Gastrocnemius medialis (tissue), 4 donors: Measurements from ENCODE around the gene OR11H12. TPM values are rescaled to one million over a fixed set of nuclear protein-coding genes. Genes with fewer than 3 reads are reported as not detected.
"Not testable (repeated sequence)": the region's sequence is repeated elsewhere in the genome, so short reads cannot be mapped to it uniquely, and the experiment has no call there.

ENCODE experiments used
- ATAC-seq, 2 donors: fragments of 150-250 bp; one replicate each; pipeline ENCODE4 v1.9.1; 2016
- DNase-seq, 2 donors: peaks; one replicate each; pipeline ENCODE4 v3.0.0-alpha.2; 2019
- H3K27ac ChIP-seq, 4 donors: fragments of 200-600 bp; sonication (generic); 1 replicate in 1 of 4; 2 replicates in 3 of 4; pipeline ENCODE4 v1.5.1; 2016 to 2018; ENCODE audit warnings: mild to moderate bottlenecking in 2 of 4, moderate library complexity in 1 of 4
- H3K27me3 ChIP-seq, 3 donors: fragments of 200-600 bp; sonication (generic) in 2 of 3; 1 replicate in 1 of 3; 2 replicates in 2 of 3; pipeline versions ENCODE4 v1.5.1 to v1.6.0; 2016 to 2019; ENCODE audit warnings: mild to moderate bottlenecking in 1 of 3, moderate library complexity in 1 of 3
- H3K36me3 ChIP-seq, 2 donors: fragments of 200-600 bp; sonication (generic) in 1 of 2; one replicate each; pipeline ENCODE4 v1.5.1; 2017 to 2018
- H3K4me1 ChIP-seq, 2 donors: fragments of 200-600 bp; sonication (generic) in 1 of 2; one replicate each; pipeline ENCODE4 v1.5.1; 2016 to 2017; ENCODE audit warnings: mild to moderate bottlenecking in 2 of 2
- H3K4me3 ChIP-seq, 4 donors: fragments of 200-600 bp; sonication (generic) in 3 of 4; 1 replicate in 1 of 4; 2 replicates in 3 of 4; pipeline ENCODE4 v1.5.1; 2016 to 2019; ENCODE audit warnings: mild to moderate bottlenecking in 2 of 4
- H3K9me3 ChIP-seq, 3 donors: fragments of 200-600 bp; sonication (generic) in 2 of 3; 1 replicate in 1 of 3; 2 replicates in 2 of 3; pipeline ENCODE4 v1.5.1; 2016 to 2019
- in situ Hi-C, 4 donors: fragments of 200-750 bp; cut with MboI; loops; one replicate each; pipeline versions ENCODE4 v1.15.0 to v1.8.0; 2017; ENCODE audit warnings: low sequenced_read_pairs in 4 of 4
- intact Hi-C: fragments of 100-400 bp; cut with DNase I; formaldehyde crosslinking; loops from one replicate; pipeline ENCODE4 v1.15.1; 2023; ENCODE audit warnings: low total_unique reads
- total RNA-seq, 4 donors: library from RNA; depleted of rRNA; stranded (reverse); fragments of >200 nt; gene quantifications; one replicate each; pipeline versions ENCODE4 v1.1.0 to v1.2.3, GENCODE V29; 2016

The OR11H12 gene, protein sequence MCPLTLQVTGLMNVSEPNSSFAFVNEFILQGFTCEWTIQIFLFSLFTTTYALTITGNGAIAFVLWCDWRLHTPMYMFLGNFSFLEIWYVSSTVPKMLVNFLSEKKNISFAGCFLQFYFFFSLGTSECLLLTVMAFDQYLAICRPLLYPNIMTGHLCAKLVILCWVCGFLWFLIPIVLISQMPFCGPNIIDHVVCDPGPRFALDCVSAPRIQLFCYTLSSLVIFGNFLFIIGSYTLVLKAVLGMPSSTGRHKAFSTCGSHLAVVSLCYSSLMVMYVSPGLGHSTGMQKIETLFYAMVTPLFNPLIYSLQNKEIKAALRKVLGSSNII
- not detected for total RNA-seq

GRCh38 chr14:18600817-18601216, at the start of gene OR11H12:
Gene OR11H12, plus strand, starts transcription at chr14:18601117. Its CDS starts 0 bp downstream, at chr14:18601117.
- ATAC-seq, in situ Hi-C loops, H3K4me3 ChIP-seq, H3K36me3 ChIP-seq, H3K4me1 ChIP-seq, DNase-seq, H3K27me3 ChIP-seq, H3K27ac ChIP-seq, intact Hi-C loops, H3K9me3 ChIP-seq: not testable (repeated sequence)

- H3K27me3 ChIP-seq, H3K36me3 ChIP-seq, H3K27ac ChIP-seq, ATAC-seq, H3K4me1 ChIP-seq, in situ Hi-C loops, H3K9me3 ChIP-seq, H3K4me3 ChIP-seq, DNase-seq, intact Hi-C loops: not testable (repeated sequence)
Measured at GRCh38 chr14:18582908-18583307, 18.0 kb upstream of the OR11H12 start.

- H3K4me3 ChIP-seq, H3K4me1 ChIP-seq, H3K27me3 ChIP-seq, ATAC-seq, intact Hi-C loops, H3K36me3 ChIP-seq, in situ Hi-C loops, DNase-seq, H3K27ac ChIP-seq, H3K9me3 ChIP-seq: not testable (repeated sequence)
Measured at GRCh38 chr14:18626610-18627213, 25.8 kb downstream of the OR11H12 start.

DNA sequence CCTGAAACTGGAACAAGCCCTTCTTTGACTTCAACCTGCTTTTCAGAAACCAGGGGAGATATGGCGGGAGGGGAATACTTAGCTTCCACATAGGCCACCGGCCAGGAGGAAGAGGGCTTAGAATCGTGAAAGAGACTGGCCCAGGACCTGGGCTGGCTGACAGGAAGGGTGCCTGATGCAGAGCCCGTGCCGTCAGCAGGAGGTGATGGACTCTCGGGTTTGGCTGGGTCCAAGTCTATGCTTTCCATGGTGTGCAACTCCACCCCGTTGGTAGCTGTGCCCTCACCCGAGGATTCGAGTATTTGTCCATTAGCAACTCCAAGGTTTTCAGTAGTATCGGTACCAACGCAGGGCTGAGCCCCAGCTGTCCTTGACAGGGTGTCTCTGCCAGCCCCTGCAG, 35.1 kb downstream of the OR11H12 start:
- H3K27ac ChIP-seq, in situ Hi-C loops, H3K27me3 ChIP-seq, ATAC-seq, H3K9me3 ChIP-seq, DNase-seq, H3K4me3 ChIP-seq, H3K36me3 ChIP-seq, intact Hi-C loops, H3K4me1 ChIP-seq: not testable (repeated sequence)

- DNase-seq, ATAC-seq, in situ Hi-C loops: not testable (repeated sequence)
Measured at GRCh38 chr14:18638032-18638431, 37.1 kb downstream of the OR11H12 start.

DNA sequence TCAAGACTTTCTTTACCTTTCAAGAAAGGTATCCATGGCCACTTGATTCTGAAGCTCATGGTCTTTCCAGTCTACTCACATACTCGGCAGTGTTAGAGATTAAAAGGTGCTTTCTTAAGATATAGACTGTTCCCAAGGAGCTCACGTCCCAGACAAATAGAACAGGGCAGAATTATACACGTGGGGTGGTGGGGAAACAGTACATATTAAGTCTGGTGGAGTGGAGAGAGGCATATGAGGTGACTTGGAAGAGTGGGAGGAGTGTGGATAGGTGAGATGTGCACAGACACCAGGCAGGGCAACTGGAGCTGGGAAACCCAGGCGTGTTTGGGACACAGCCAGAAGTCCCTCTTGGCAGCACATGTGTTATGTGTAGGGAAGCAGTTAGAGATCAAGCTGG, 37.9 kb downstream of the OR11H12 start:
- ATAC-seq, H3K27me3 ChIP-seq, H3K4me3 ChIP-seq, H3K36me3 ChIP-seq, H3K27ac ChIP-seq, intact Hi-C loops, H3K9me3 ChIP-seq, in situ Hi-C loops, H3K4me1 ChIP-seq, DNase-seq: not testable (repeated sequence)

More at GRCh38 chr14:18638032-18638431, 37.1 kb downstream of the OR11H12 start:
- intact Hi-C loops, H3K4me3 ChIP-seq, H3K27me3 ChIP-seq, H3K4me1 ChIP-seq, H3K9me3 ChIP-seq, H3K36me3 ChIP-seq, H3K27ac ChIP-seq: not testable (repeated sequence)

- H3K4me1 ChIP-seq, DNase-seq, H3K27me3 ChIP-seq, intact Hi-C loops, H3K27ac ChIP-seq, ATAC-seq, in situ Hi-C loops, H3K4me3 ChIP-seq, H3K36me3 ChIP-seq, H3K9me3 ChIP-seq: not testable (repeated sequence)
Measured at GRCh38 chr14:18646075-18646730, 45.3 kb downstream of the OR11H12 start.
